ENCODE results near the gene GTF3C4.
A peak's percentile ranks its signal among the peaks of the same experiment; 100 is the strongest.

GTF3C4 gene

GRCh38 chr9:132670457-132671391 is at the start of gene GTF3C4:
TSS of gene GTF3C4 (plus strand) at chr9:132670464. CDS start at chr9:132670599, 135 bp downstream.
- no peak for DNase-seq

GRCh38 chr9:132622159-132622558 is 48.1 kb upstream of the GTF3C4 start:
- DNase-seq, result no peak

GRCh38 chr9:132626285-132626684 is 44.0 kb upstream of the GTF3C4 start:
- DNase-seq, result no peak

GRCh38 chr9:132627106-132627505 is 43.2 kb upstream of the GTF3C4 start:
- peak; percentile 27 for DNase-seq

GRCh38 chr9:132627594-132627993 is 42.7 kb upstream of the GTF3C4 start:
- DNase-seq, result no peak

GRCh38 chr9:132628746-132629145 is 41.5 kb upstream of the GTF3C4 start:
- DNase-seq, result no peak

GRCh38 chr9:132630116-132630515 is 40.1 kb upstream of the GTF3C4 start:
- DNase-seq, result no peak

GRCh38 chr9:132630811-132631210 is 39.5 kb upstream of the GTF3C4 start:
- DNase-seq, result no peak

- no peak for DNase-seq
These were observed 39.0 kb upstream of the GTF3C4 start for GRCh38 chr9:132631280-132631679.

- no peak for DNase-seq
These were observed 38.6 kb upstream of the GTF3C4 start for GRCh38 chr9:132631685-132632084.

GRCh38 chr9:132632413-132633129 is 37.7 kb upstream of the GTF3C4 start:
- DNase-seq, result no peak

GRCh38 chr9:132634327-132634726 is 35.9 kb upstream of the GTF3C4 start:
- no peak for DNase-seq

GRCh38 chr9:132637351-132637750 is 32.9 kb upstream of the GTF3C4 start:
- DNase-seq, result peak; percentile 81

GRCh38 chr9:132637801-132638200 is 32.5 kb upstream of the GTF3C4 start:
- no peak for DNase-seq

- no peak for DNase-seq
These were observed 32.0 kb upstream of the GTF3C4 start for GRCh38 chr9:132638240-132638639.

- no peak for DNase-seq
These were observed 30.9 kb upstream of the GTF3C4 start for GRCh38 chr9:132639322-132639721.

- no peak for DNase-seq
These were observed 29.0 kb upstream of the GTF3C4 start for GRCh38 chr9:132641216-132641615.

GRCh38 chr9:132644251-132644650 is 26.0 kb upstream of the GTF3C4 start:
- no peak for DNase-seq

- DNase-seq, result no peak
These were observed 25.0 kb upstream of the GTF3C4 start for GRCh38 chr9:132645306-132645705.

- no peak for DNase-seq
These were observed 24.6 kb upstream of the GTF3C4 start for GRCh38 chr9:132645711-132646110.

- no peak for DNase-seq
These were observed 23.5 kb upstream of the GTF3C4 start for GRCh38 chr9:132646726-132647125.

- DNase-seq, result no peak
These were observed 22.9 kb upstream of the GTF3C4 start for GRCh38 chr9:132647355-132647754.

- DNase-seq, result no peak
These were observed 22.5 kb upstream of the GTF3C4 start for GRCh38 chr9:132647806-132648205.

GRCh38 chr9:132648283-132648682 is 22.0 kb upstream of the GTF3C4 start:
- DNase-seq, result no peak

Data from DMS153 (cell line).